NCI-H526 (cell line): ENCODE measurements around the gene OPCML.
A peak's percentile ranks its signal among the peaks of the same experiment; 100 is the strongest.

ENCODE experiments used
- DNase-seq, 2 experiments: peaks; one replicate each; lab custom pipeline; 2025; lab: John Stamatoyannopoulos, UW

OPCML gene

GRCh38 chr11:132894606-132895005 lies 637.7 kb downstream of the OPCML start:
- DNase-seq, result no peak

- no peak for DNase-seq
Measured at GRCh38 chr11:132892876-132893275, 639.4 kb downstream of the OPCML start.

- no peak for DNase-seq
Measured at GRCh38 chr11:132888226-132888625, 644.1 kb downstream of the OPCML start.

GRCh38 chr11:132886335-132886734 lies 646.0 kb downstream of the OPCML start:
- DNase-seq, result no peak

- DNase-seq, result peak in 1 of 2 experiments; percentile 19
Measured at GRCh38 chr11:132883241-132883640, 649.1 kb downstream of the OPCML start.

- DNase-seq, result peak; percentile 63 to 65
Measured at GRCh38 chr11:132881622-132882021, 650.7 kb downstream of the OPCML start.

- no peak for DNase-seq
Measured at GRCh38 chr11:132878111-132878510, 654.2 kb downstream of the OPCML start.

- DNase-seq, result no peak
Measured at GRCh38 chr11:132876705-132877104, 655.6 kb downstream of the OPCML start.

GRCh38 chr11:132876239-132876638 lies 656.1 kb downstream of the OPCML start:
- no peak for DNase-seq

- no peak for DNase-seq
Measured at GRCh38 chr11:132874638-132875037, 657.7 kb downstream of the OPCML start.

GRCh38 chr11:132873841-132874240 lies 658.5 kb downstream of the OPCML start:
- DNase-seq, result no peak

- no peak for DNase-seq
Measured at GRCh38 chr11:132872211-132872610, 660.1 kb downstream of the OPCML start.

GRCh38 chr11:132866783-132867545 lies 665.3 kb downstream of the OPCML start:
- DNase-seq, result no peak

GRCh38 chr11:132865623-132866022 lies 666.7 kb downstream of the OPCML start:
- DNase-seq, result no peak

GRCh38 chr11:132864811-132865576 lies 667.3 kb downstream of the OPCML start:
- no peak for DNase-seq

- DNase-seq, result no peak
Measured at GRCh38 chr11:132862933-132863332, 669.4 kb downstream of the OPCML start.

GRCh38 chr11:132862137-132862536 lies 670.2 kb downstream of the OPCML start:
- no peak for DNase-seq

GRCh38 chr11:132859306-132859705 lies 673.0 kb downstream of the OPCML start:
- DNase-seq, result no peak

- DNase-seq, result peak in 1 of 2 experiments; percentile 31
Measured at GRCh38 chr11:132858223-132858622, 674.1 kb downstream of the OPCML start.

- DNase-seq, result no peak
Measured at GRCh38 chr11:132856032-132856431, 676.3 kb downstream of the OPCML start.

GRCh38 chr11:132855516-132855915 lies 676.8 kb downstream of the OPCML start:
- DNase-seq, result no peak

GRCh38 chr11:132853886-132854285 lies 678.4 kb downstream of the OPCML start:
- no peak for DNase-seq

GRCh38 chr11:132852361-132852760 lies 679.9 kb downstream of the OPCML start:
- no peak for DNase-seq
